Urinary bladder (tissue), 4 donors: ENCODE measurements around the gene KCNC1. TPM values are rescaled to one million over a fixed set of nuclear protein-coding genes. Genes with fewer than 3 reads are reported as not detected.

ENCODE experiments used
- DNase-seq: peaks from one replicate; pipeline ENCODE4 v3.0.0-alpha.2; 2015; ENCODE audit errors: extremely low spot score
- H3K27ac ChIP-seq: one replicate; pipeline ENCODE4 v1.5.1; 2013; ENCODE audit warnings: low read depth, mild to moderate bottlenecking, moderate library complexity
- H3K36me3 ChIP-seq: one replicate; pipeline ENCODE4 v1.6.1; 2013; ENCODE audit warnings: mild to moderate bottlenecking, moderate library complexity; ENCODE audit not compliant: insufficient read depth
- H3K4me1 ChIP-seq: one replicate; pipeline ENCODE4 v1.6.1; 2013; ENCODE audit warnings: mild to moderate bottlenecking, moderate library complexity; ENCODE audit not compliant: insufficient read depth
- H3K4me3 ChIP-seq: one replicate; pipeline ENCODE4 v1.5.1; 2013; ENCODE audit warnings: low read depth, low read length
- WGBS: extraction: QIAGEN DNeasy Blood & Tissue Kit; methylation state at CpG from one replicate; pipeline ENCODE4 v1.1.7; 2013; 5-methylcytosine and 5-hydroxymethylcytosine counted together
- polyA plus RNA-seq: library from polyadenylated mRNA; stranded (reverse); fragments of 200-250 nt; gene quantifications from one replicate; pipeline ENCODE4 v1.2.3, GENCODE V29; 2013
- total RNA-seq: library from RNA; depleted of rRNA; stranded (reverse); fragments of >200 nt; gene quantifications from one replicate; pipeline ENCODE4 v1.2.3, GENCODE V29; 2014
- donor health status: healthy with polysubstance abuse.
- donor health status: healthy.

The KCNC1 gene
- total and polyA plus RNA-seq, 2 donors, result 0.11 to 0.74 TPM

DNA sequence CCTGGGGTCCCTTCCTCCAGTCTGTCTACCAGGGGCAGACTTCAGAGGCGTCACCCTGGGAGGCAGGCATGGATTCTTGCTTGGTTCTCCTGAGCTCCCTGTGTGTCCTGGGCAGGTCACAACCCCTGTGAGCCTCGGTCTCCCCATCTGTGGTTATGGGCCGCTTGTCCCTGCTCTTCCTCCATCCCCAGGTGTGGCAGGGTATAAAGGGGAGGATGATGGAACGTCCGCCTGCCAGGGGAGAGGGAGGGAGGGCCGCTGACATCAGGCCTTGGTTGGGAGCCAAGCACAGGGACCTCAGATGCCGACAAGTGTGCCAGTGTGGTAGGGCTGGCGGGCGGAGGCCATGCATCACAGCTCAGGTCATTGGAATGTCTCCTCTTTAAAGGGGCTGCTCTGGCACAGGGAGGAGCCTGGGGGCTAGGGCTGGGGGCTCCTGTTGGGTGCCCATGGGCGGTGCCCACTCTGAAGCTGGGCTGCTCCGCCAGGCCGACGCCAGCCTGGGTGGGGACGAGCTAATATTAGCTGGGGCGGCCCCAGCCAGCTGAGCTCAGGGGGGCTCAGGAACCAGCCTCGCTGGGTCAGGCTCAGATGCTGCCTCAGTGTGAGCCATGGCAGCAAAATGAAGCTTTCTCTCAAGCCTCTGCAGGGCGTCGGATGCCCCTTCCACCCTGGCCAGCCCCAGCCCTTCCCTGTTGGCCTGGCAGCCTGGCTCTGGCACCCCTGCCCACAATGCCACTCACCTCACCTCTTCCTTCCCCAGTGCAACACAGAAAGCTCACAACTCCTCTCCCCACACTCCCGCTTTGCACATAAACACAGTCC is 12.8 kb downstream of the KCNC1 start:
- no peak for DNase-seq
- Histone ChIP-seq H3K4me1 (no peaks in the 10 kb centered on the region), H3K27ac (no peak overlapping the region), H3K4me3 (no peak overlapping the region), H3K36me3 (no peaks in the 10 kb centered on the region)
- 78% methylated on average over 19 of the region's 19 CpGs for WGBS

DNA sequence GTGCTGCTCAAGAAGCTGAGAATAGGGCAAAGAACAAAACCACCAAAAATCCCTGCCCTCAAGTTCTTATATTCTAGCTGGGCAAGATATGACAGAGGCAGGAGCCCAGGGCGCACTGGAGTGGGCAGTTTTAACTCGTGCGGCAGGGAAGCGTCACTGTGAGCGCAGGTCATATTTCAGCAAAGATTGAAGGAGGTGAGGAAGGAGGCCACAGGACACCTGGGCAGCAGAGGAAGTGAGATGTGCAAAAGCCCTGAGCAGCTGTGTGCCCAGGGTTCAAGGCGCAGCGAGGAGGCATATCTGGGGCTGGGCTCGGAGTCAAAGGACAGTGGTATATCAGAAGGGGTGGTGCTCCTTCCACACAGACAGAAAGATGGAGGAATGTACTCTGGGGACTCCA is 13.5 kb downstream of the KCNC1 start:
- no peak overlapping the region for H3K27ac ChIP-seq
- no peaks in the 10 kb centered on the region for H3K4me1 ChIP-seq
- WGBS, result 94% methylated on average over 8 of the region's 8 CpGs

DNA sequence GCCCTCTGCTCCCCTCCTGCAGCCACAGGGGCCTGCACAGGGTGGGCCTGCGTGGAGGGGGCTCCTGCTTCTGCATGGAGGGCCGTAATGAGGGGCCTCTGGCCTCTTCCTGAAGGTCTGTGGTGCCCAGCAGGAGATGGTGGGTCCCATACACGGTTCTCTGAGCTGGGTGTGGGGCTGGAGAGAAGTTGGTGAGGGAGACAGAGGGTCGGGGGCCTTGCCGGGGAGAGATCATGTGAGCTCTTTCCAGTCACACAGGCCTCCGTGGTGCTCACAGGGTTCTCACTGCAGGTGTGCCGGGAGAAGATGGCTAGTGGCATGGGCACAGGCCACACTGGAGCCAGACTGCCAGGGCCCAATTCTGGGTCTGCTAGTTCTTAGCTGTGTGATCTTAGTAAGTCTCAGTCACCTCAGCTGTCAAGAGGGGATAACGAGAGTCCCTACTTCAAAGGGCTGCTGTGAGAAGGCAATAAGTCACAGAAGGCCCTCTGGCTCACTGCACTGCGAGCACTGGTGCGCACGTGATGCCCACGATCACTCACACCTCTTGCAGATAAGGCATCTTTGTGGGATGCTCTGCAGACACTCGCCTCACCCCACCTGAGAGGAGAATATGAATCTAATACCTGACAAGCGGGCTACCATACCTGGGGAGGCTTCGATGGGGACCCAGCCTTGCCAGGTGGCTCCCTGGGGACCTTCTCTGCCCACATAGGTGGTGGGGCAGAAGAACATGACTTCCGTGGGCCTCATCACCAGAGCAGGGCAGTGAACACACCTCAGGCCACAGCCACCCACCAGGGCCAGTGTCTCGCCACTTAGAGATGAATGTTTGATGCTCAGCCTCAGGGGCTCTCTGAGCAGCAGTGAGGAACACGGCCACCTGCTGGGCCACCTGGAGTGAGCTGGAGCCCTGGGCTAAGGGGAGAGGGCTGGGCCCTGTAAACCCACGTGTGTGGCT is 14.5 kb downstream of the KCNC1 start:
- Histone ChIP-seq H3K27ac (no peak overlapping the region), H3K36me3 (no peaks in the 10 kb centered on the region), H3K4me3 (no peak overlapping the region), H3K4me1 (no peaks in the 10 kb centered on the region)
- 74% methylated on average over 19 of the region's 19 CpGs for WGBS
- DNase-seq, result no peak

More for the DNA sequence above, 13.5 kb downstream of the KCNC1 start:
- Histone ChIP-seq H3K4me3 (no peak overlapping the region), H3K36me3 (no peaks in the 10 kb centered on the region)
- no peak for DNase-seq

DNA sequence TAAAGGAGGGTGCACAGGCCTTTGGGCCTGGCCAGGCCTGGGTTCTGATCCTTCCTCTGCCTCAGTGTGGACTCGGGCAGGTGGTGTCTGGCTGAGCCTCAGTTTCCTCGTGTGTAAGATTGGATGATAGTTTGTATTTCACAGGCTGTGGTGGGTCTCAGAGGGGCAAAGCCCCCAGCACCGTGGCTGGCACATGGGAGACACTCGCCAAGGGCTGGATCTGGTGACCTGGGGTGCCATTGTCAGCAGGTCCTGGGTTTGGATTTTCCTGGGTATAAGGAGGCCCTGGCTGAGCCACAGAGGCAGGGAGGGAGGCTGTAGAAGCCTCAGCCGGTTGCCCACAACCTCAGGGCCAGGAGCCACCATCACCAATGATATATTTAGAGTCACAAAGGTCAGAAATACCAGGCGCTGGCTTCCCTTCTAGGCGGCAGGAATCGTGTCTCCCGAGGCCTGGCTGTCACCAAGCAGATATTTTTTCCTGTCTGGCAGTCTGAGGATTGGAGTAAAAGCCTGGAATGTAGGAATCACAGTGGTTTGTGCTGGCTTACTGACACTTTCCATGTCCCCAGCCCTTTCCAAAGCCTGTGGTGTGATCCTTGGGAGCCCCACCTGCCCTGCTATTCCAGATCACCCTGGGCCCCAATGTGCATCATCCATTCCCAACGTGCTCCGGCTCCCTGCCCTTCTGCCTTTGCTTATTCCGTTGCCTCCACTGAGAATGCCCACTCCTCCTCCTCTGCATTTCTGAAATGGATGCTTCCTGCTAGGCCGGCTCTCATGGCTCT is 15.6 kb downstream of the KCNC1 start:
- Histone ChIP-seq H3K4me1 (no peaks in the 10 kb centered on the region), H3K4me3 (no peak overlapping the region), H3K27ac (no peak overlapping the region), H3K36me3 (no peaks in the 10 kb centered on the region)
- WGBS, result 60% methylated on average over 13 of the region's 13 CpGs
- no peak for DNase-seq

DNA sequence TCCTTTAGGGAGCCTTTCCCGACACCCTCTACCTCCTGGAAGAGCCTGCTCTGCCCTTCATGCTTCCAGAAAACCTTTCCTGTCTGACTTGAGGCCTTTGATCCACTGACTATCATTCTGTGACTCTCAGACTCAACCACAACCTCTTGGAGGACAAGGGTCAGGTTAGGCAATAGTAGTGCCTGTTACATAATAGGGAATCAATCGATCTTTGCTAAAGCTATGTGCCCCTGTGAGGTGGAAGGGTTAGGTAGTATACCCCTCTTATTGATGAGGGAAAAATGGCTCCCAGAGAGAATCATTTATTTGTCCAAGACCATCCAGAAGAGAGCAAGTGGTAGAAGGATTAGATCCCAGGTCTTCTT is 16.2 kb downstream of the KCNC1 start:
- Histone ChIP-seq H3K4me3 (no peak overlapping the region), H3K27ac (no peak overlapping the region), H3K36me3 (no peaks in the 10 kb centered on the region), H3K4me1 (no peaks in the 10 kb centered on the region)
- DNase-seq, result no peak
- 54% methylated on average over 2 of the region's 2 CpGs for WGBS

DNA sequence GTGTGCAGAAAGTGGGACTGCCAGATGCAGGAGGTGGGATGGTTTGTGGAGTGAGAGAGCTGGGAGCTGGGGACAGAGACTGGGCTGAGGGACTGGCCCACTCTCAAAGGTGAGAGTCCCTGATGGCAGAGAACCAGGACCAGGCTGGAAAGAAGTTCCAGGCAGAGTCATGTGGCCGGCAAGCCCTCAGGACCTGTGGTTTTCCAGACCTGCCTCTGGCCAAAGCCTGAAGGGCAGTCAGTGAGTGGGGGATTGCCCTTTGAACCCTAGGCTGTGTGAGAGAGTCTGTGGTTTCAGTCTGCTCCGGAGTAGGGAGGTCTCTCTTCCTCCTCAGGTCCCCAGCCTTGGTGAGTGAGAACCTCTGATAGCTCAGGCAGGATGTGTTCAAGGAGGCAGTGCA is 17.0 kb downstream of the KCNC1 start:
- no peak for DNase-seq
- H3K27ac ChIP-seq, result no peak overlapping the region
- no peak overlapping the region for H3K4me3 ChIP-seq
- no peaks in the 10 kb centered on the region for H3K36me3 ChIP-seq
- WGBS, result 70% methylated on average over 2 of the region's 2 CpGs
- no peaks in the 10 kb centered on the region for H3K4me1 ChIP-seq

DNA sequence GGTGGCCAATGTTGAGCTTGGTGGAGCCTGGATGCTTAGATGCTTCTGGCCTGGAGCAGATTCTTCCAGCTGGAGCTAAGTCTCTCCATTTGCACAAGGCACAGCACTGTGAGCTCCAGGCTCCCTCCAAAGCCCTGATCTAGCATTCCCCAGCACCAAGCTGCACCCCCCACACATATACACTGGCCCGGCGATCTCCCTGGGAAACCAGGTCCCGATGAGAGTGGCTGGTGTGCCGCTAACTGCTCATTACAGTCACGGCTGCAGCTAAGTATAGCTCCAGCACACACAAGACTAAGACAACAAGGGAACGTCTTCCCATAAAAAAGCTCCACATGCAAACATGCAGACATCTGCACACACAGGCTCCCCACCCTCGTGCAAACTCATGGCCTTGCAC is 17.6 kb downstream of the KCNC1 start:
- no peak for DNase-seq
- no peaks in the 10 kb centered on the region for H3K4me1 ChIP-seq
- 63% methylated on average over 7 of the region's 7 CpGs for WGBS
- H3K4me3 ChIP-seq, result no peak overlapping the region
- H3K27ac ChIP-seq, result no peak overlapping the region
- no peaks in the 10 kb centered on the region for H3K36me3 ChIP-seq

DNA sequence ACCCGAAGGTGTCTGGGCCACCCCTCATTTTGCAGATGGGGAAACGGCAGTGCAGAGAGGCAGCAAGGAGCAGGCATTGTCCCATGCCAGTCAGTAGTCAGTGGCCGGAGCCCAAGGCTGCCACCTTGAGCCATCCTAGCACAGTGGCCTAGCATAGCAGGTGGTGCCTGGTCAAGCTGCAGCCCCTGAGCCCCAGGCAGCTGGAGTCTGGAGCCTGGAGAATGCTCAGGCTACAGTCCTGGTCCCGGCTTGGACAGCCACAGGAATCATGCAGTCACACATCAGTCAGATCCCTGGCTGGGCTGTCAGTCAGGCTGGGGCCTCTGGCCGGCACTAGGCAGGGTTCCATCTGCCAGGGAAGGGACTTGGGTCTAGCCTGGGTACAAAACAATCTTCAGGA is 18.6 kb downstream of the KCNC1 start:
- H3K4me3 ChIP-seq, result no peak overlapping the region
- H3K36me3 ChIP-seq, result no peaks in the 10 kb centered on the region
- no peak overlapping the region for H3K27ac ChIP-seq
- WGBS, result 68% methylated on average over 5 of the region's 5 CpGs
- H3K4me1 ChIP-seq, result no peaks in the 10 kb centered on the region
- no peak for DNase-seq

DNA sequence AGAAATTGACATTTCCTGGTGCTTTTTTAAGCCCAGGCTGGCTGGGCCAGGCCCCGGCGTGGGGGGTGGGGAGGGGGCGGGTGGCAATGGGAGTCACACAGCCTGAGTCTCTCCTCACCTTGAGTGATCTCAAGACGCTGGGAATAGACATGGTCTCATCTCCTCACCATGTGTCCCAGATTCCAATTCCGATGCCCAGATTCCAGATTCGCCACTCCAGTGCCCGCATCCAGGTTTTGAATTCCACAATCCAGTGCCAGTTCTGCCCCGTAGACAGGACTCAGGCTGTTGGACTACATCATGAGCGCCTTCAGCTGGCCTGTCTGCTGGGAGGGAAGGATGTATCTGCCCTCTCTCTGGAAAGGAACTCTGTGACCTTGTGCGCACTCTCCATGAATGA is 19.1 kb downstream of the KCNC1 start:
- Histone ChIP-seq H3K4me1 (no peaks in the 10 kb centered on the region), H3K36me3 (no peaks in the 10 kb centered on the region), H3K27ac (no peak overlapping the region), H3K4me3 (no peak overlapping the region)
- no peak for DNase-seq
- WGBS, result 85% methylated on average over 10 of the region's 10 CpGs

DNA sequence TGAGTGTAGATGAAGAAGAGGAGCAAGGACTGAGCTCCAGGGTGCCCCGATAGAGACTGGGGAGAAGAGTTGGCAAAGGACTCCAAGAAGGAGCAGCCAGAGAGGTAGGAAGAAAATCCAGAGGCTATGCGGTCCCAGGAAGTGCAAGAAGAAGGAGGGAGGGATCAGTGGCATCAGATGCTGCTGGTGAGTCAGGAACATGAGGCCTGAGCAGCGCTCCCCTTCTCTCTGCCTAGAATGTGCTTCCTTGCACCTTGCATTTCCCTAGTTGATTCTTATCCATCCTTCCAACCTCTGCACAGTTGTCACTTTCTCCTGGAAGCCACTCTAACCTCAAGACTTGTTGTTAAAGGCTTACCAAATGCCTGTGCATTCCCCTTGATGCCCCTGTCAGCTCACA is 21.3 kb downstream of the KCNC1 start:
- Histone ChIP-seq H3K36me3 (no peaks in the 10 kb centered on the region), H3K4me3 (no peak overlapping the region), H3K27ac (no peak overlapping the region), H3K4me1 (no peaks in the 10 kb centered on the region)
- DNase-seq, result no peak
- 79% methylated on average over 3 of the region's 3 CpGs for WGBS

DNA sequence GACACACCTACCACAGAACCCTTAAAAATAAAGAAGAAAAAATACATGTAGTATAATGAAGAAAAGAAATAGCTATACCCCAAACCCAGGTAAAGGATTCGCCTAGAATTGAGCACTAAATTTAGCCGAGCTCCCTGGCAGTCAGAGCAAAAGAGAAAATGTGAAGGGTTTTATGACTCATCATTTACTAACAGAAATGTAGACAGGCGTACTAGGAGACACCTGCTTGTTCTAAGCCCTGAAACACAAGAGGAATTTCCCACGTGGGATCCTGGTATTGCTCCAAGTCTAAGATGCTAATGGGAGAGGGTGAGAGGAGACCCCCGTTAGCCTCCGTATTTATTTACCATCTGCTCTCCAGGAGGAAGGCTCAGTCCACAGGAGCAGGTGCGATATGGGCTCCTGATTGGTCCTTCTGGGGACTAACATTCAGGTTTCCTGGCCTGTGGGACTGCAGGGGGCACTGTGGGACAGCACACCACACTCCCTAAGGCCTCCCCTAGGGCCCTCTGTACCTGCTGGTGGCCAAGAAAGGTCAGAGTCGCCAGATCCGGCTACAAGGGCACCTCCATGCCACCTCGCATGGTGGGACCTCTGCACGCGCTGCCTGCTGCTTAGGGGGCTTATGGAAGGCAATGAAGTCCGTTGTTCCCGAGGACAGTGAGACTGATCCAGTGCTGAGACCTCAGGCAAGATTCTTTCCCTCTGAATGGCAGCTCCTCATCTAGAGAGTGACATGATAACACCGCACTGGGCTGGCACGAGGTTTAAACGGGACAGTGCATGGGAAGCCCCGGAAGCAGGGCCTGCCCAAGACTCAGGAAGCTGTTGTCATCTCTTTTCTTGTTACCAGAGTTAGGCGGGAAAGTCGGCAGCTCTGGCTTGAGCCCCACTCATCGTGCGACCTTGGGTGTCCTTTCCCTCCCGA is 25.8 kb downstream of the KCNC1 start:
- 58% methylated on average over 23 of the region's 23 CpGs for WGBS

DNA sequence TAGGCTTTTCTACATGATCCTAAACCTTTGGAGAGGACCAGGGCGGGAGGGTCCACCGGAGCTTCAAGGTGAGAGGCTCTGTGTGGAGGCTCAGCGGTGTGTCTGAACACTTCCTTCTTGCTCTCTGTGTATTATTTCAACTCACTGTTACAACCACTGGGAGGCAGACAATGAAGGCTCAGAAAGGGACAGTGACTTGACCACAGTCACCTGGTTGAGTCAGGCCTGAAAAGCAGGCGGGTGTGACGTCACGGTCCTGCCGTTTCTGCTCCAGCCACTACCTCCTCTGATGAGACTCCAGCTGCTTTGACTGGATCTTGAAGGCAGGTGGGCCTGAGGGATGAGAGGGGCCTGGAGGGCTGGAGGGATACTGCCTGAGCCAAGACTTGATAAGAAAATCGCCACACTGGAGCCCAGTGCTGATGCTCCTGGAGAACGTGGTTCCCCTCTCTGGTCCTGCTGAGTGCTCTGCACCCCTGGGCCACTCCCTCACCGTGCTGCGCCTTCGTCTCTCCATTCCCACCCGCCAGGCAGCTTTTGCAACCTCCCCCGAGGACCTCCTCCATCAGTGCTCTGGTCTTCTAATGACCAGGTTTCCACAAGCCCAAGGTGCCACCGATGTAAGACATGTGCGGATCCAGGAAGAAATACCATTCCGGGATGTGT is 27.9 kb downstream of the KCNC1 start:
- Histone ChIP-seq H3K4me1 (no peaks in the 10 kb centered on the region), H3K27ac (no peak overlapping the region), H3K4me3 (no peak overlapping the region), H3K36me3 (no peaks in the 10 kb centered on the region)
- WGBS, result 89% methylated on average over 17 of the region's 17 CpGs
- no peak for DNase-seq

More for the DNA sequence above, 25.8 kb downstream of the KCNC1 start:
- no peaks in the 10 kb centered on the region for H3K36me3 ChIP-seq
- no peak overlapping the region for H3K27ac ChIP-seq
- no peaks in the 10 kb centered on the region for H3K4me1 ChIP-seq
- no peak for DNase-seq
- no peak overlapping the region for H3K4me3 ChIP-seq
